HG03095 (cell line): Measurements from ENCODE around the gene SEMA3F.

Experiments
- ATAC-seq: cut with Tn5 transposase; IDR thresholded peaks from one replicate; pipeline ENCODE4 v1.9.1; 2021; ENCODE audit warnings: moderate library complexity; ENCODE audit not compliant: unreplicated experiment

SEMA3F gene

GRCh38 chr3:50155491-50155878 is 361 bp downstream of the SEMA3F start:
- ATAC-seq: no peak

- ATAC-seq: no peak
Observed at GRCh38 chr3:50155891-50156290, 767 bp downstream of the SEMA3F start.

- ATAC-seq: no peak
Observed at GRCh38 chr3:50156549-50157493, 1.7 kb downstream of the SEMA3F start.

DNA sequence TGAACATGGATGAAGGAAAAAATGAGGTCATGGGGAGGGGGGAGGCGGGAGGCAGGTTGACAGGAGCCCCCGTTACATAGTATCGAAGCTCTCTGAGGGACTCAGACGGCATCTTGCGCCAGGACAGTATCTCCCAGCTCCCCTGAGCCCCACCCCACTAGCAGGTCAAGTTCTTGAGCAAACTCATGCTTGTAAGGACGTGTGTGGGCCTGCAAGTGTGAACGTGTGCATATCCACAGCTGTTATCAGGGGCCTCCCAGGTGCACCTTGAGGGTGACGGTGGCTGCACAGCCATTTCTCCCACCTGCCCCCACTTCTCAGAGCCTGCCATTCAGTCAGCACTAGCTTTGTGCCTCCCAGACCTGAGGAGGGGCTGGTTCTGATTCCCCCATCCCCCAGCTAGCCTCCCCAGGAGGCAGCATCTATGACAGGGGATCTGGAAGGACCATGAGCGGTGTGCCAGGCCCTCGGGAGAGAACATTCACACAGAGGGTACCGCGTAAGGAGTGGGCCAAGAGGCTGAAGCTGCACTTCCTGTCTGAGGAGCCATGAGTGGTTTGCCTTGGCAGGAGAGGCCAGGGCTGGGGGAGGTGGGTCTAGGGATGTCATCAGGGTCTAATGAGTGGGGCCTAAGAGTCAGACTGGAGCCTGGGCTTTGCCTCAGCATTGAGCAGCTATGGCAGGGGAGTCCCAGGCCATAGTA is 2.9 kb downstream of the SEMA3F start:
- no peak for ATAC-seq

GRCh38 chr3:50158530-50159146 is 3.5 kb downstream of the SEMA3F start:
- no peak for ATAC-seq

DNA sequence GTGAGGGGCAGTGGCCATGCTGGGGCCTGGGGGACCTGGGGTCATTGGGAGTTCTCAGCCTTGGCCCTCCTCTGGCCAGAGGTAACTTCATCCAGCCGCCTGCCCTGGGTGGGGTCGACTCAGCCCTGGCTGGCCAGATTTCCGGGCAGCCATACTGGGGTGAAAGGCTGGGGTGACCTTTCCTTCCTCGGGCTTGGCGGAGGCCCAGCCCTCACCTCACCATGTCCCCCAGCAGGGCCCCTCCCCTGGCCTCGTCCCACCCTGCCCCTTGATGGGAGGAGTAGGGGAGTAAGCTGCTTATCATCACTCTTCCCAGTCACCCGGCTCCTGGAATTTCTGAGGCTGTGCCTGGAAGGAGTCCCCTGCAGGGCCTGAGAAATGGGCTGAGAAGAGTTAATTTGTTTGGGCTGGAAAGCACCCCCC is 5.4 kb downstream of the SEMA3F start:
- ATAC-seq: no peak

- ATAC-seq: no peak
Observed at GRCh38 chr3:50161320-50161719, 6.2 kb downstream of the SEMA3F start.

DNA sequence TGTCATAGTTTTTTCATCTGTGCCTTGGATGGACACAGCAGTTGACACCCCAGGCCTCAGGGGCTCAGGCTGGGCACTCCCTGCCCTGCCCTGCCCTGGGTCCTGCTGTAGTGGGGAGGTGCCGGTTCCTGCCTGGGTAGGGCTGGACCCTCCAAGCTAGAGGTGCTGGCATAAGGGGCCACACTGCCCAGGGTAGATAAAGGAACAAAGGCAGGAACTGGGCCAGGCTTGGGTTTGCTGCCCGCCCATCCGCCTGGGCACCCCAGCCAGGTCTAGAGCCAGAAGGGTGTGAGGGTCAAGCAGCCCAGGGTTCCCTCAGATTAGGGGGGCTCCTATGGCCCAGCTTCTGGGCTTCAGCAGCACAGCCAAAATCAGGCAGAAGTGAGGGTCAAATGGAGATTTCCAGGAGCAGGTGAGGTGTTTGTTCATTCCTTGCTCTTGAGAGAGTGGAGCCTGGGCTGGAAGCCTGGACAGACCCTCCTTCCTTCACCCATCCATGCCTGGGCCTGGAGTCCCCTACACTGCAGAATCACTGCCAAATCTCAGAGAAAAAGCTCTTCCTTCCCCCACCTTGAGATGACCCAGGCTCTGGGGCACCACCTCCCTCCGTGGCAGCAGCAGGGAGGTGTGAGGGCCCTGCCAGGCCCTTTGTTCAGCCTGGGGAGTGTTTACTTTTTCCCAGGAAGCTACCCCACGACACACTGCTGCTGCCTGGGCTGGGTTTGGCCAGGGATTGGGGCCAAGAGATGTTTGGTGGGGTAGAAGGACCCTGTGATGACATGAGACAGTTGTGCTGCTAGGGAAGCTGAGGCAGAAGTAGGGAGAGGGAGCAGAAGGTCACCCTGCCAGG is 7.1 kb downstream of the SEMA3F start:
- no peak for ATAC-seq

- no peak for ATAC-seq
Observed at GRCh38 chr3:50163572-50164455, 8.7 kb downstream of the SEMA3F start.

- ATAC-seq: no peak
Observed at GRCh38 chr3:50164481-50164880, 9.4 kb downstream of the SEMA3F start.

GRCh38 chr3:50164984-50165909 is 10.1 kb downstream of the SEMA3F start:
- ATAC-seq: no peak

DNA sequence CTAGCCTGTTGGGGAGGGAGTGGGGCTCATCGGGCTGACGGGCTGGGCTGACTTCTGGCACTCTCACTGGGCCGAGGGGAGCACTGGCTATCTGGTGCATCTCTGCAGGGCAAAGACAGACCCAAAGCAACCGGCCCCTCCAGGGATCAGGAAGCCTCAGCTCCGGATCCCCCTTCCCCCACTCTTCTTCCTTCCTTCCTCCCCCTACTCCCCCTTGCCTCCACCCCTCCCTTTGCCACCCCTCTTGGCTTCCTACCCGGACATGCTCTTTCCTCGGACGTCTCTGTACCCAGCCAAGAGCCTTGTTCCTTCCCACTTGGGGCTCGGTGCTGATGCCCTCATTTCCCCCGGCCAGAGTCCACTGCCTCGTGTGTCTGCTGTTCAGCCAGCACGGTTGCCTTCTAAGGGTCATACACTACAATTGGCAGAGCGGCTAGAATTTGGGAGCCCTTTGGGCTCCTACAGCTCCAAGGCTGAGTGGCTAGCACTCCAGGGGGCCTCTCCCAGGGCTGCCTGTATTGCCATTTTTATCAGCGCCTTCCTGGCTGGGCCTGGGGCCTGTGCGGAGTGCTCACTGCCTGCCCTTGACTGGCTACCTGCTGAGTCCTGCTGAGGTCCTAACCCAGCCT is 10.9 kb downstream of the SEMA3F start:
- ATAC-seq: no peak

DNA sequence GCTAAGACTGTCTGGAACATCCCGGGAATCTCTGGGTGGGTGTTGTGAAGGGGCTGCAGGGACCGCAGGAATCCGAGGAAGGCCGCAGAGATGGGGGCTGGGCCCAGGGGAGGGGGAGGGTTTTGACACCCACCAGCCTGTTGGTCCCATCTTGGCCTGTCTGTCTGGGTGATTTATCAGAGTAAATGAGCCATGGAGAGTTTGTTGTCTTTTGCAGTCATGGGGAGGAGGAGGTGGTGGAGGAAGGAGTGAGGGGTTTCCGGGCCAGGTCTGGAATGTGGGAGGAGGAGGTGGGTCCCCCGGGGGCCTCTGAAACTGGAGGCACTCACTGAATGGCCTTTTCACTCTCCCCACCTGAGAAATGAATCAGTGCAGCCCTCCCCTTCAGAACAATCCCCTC is 11.5 kb downstream of the SEMA3F start:
- ATAC-seq: no peak

DNA sequence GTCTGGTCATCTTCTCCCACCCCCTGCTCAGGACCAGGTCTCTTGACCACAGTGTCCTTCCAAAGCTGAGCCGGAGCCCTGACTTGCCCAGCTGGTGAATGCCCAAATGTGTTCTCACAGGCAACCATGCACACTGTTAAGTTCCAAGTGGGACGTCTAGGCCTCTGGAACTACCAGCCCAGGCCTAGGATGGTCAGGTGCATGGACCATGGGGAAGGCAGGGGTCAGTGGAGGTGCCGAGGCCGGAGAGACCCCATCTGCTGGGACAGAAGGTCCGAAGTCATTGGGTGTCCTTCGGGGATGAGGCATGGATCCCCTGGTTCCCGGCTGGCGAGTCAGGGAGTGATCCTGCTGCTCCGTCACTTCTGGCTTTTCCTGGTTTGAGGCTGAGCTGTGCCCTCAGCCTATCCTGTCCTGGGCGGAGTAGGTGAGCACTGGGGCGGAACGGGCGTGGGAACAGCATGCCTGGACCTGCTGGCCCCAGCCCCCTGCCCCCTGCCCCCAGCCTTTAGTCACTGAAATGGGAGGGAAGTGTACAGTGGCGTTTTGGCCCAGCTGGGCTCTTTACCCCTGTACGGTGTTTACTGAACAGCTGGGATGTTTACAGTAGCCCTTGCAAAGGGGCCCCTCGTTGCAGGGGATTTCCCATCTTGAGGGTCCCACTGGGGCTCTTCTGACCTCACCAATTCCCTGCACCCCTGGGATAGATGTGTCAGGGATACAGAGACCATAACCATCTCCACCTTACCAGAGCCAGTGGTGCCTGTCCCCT is 12.1 kb downstream of the SEMA3F start:
- no peak for ATAC-seq

DNA sequence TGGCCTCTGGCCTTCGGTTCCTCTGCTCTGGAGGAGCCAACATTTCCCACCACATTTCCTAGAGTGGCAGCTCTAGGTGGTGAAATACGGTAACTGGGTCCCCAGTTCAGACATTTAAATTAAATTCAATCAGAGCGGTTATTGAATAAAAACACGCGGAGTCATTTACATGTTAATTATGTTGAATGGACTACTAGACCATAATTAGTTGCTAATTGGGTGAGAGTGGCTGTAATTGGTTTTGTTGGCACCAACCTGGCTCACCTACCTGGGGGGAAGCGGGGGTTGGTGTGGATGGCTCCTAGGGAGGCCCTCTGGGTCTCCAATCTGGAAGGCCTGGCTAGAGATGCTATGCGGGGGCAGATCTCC is 12.7 kb downstream of the SEMA3F start:
- ATAC-seq: no peak

DNA sequence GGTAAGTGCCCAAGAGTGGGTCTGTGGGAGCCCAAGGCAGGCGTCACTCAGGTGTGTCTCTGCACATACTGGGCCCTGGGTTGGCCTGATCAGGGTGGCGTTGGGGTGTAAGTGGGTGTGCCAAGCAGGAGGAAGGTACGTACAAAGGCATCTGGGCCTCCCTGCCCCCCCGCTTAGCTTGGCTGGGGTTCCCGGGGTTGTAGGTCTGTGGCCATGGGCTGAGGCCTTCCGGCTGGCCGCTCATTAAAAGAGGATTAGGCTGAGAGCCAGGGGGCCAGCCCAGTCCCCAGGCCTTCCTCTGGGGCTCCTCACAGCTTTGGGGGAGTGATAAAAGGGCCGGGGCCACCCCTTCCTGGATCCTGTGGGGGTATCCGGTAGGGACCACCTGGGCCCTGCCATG is 13.3 kb downstream of the SEMA3F start:
- ATAC-seq: no peak

DNA sequence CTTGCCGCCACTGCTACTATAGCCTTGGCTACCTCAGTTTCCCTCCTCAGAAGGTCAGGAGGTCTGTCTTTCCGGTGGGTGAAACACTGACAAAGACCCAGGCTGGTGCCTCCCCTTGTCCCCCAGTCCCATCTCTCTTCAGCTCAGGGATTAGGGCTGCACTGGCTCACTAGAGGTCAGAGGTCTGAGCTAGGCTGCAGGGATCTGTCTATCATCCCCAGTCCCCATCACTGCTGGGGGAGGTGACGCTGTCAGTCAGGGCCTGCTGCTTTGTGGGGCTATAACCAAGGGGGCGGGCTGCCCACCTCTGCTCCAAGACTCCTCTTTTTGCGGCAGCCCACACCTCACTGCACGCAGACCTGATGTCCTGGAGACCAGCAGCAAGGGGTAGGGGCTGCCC is 13.7 kb downstream of the SEMA3F start:
- no peak for ATAC-seq
